MM.1S (cell line): ENCODE data around the gene SLC30A5.

ENCODE experiments used
- DNase-seq: peaks from one replicate; pipeline ENCODE4 v3.0.0-alpha.2; 2015
- H2AFZ ChIP-seq: fragments of 300-600 bp; sonication (generic); 2 replicates; pipeline ENCODE4 v1.6.0; 2016; ENCODE audit warnings: antibody characterized with exemption, low read length
- H3F3A ChIP-seq: fragments of 300-600 bp; sonication (generic); 2 replicates; pipeline ENCODE4 v1.6.1; 2016; ENCODE audit warnings: mild to moderate bottlenecking, antibody characterized with exemption, low read length, moderate library complexity, mixed read lengths; ENCODE audit not compliant: insufficient read depth
- H3K27ac ChIP-seq: fragments of 300-600 bp; sonication (generic); 2 replicates; pipeline ENCODE4 v1.5.1; 2016; ENCODE audit warnings: mild to moderate bottlenecking, low read length
- H3K27me3 ChIP-seq: fragments of 300-600 bp; sonication (generic); replicated peaks from 2 replicates; pipeline ENCODE4 v1.6.0; 2016; ENCODE audit warnings: low read length; ENCODE audit not compliant: insufficient read depth
- H3K36me3 ChIP-seq: fragments of 300-600 bp; sonication (generic); replicated peaks from 2 replicates; pipeline ENCODE4 v1.6.1; 2016; ENCODE audit warnings: mild to moderate bottlenecking, low read length, mixed read lengths; ENCODE audit not compliant: insufficient read depth
- H3K4me1 ChIP-seq: fragments of 300-600 bp; sonication (generic); 2 replicates; pipeline ENCODE4 v1.6.1; 2016; ENCODE audit warnings: low read length, mixed read lengths
- H3K4me2 ChIP-seq: fragments of 300-600 bp; sonication (generic); 2 replicates; pipeline ENCODE4 v1.6.0; 2016; ENCODE audit warnings: low read depth, low read length
- H3K4me3 ChIP-seq: fragments of 300-600 bp; sonication (generic); 2 replicates; pipeline ENCODE4 v1.5.1; 2016; ENCODE audit warnings: low read length, mixed read lengths
- H3K79me2 ChIP-seq: fragments of 300-600 bp; sonication (generic); 2 replicates; pipeline ENCODE4 v1.6.1; 2016; ENCODE audit warnings: mixed run types, low read length, mixed read lengths
- H3K9ac ChIP-seq: fragments of 300-600 bp; sonication (generic); 2 replicates; pipeline ENCODE4 v1.6.1; 2016; ENCODE audit warnings: low read length, mixed read lengths
- H3K9me2 ChIP-seq: fragments of 300-600 bp; sonication (generic); replicated peaks from 2 replicates; pipeline ENCODE4 v1.6.1; 2016; ENCODE audit warnings: mild to moderate bottlenecking, low read length, mixed read lengths; ENCODE audit not compliant: insufficient read depth
- H3K9me3 ChIP-seq: fragments of 300-600 bp; sonication (generic); replicated peaks from 2 replicates; pipeline ENCODE4 v1.6.1; 2016; ENCODE audit warnings: mild to moderate bottlenecking, low read length, mixed read lengths; ENCODE audit not compliant: insufficient read depth
- H4K20me1 ChIP-seq: fragments of 300-600 bp; sonication (generic); 2 replicates; pipeline ENCODE4 v1.6.1; 2016; ENCODE audit warnings: mild to moderate bottlenecking, low read length, moderate library complexity, mixed read lengths; ENCODE audit not compliant: insufficient read depth
- EZH2 ChIP-seq: fragments of 300-600 bp; sonication (generic); optimal IDR thresholded peaks from 2 replicates; pipeline ENCODE3; 2017; ENCODE audit warnings: low read depth, mild to moderate bottlenecking, antibody characterized with exemption, low read length, mixed read lengths
- EZH2phosphoT487 ChIP-seq: fragments of 300-600 bp; sonication (generic); IDR thresholded peaks from 2 replicates; pipeline ENCODE4 v1.6.1; 2018; ENCODE audit warnings: antibody characterized with exemption, low read length
- TF ChIP-seq, protein P1 (sequence below): fragments of 300-600 bp; sonication (generic); IDR thresholded peaks from 2 replicates; pipeline ENCODE4 v1.5.1; 2016; ENCODE audit warnings: antibody characterized with exemption, low read length, mixed read lengths

Gene SLC30A5

DNA sequence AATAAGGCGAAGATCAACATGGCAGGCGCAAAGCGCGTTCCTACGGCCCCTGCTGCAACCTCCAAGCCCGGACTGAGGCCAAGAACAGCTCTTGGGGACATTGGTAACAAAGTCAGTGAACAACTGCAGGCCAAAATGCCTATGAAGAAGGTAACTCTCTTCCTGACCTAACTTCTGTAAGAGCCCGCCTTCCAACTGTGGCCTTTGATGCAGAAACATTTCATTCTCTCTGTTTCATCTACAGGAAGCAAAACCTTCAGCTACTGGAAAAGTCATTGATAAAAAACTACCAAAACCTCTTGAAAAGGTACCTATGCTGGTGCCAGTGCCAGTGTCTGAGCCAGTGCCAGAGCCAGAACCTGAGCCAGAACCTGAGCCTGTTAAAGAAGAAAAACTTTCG lies 74.1 kb downstream of the SLC30A5 start:
- Histone ChIP-seq H3K79me2 (peaks cover 51% of the 10 kb centered on the region), H3K9me2 (no peaks in the 10 kb centered on the region), H2AFZ (peak overlapping the region; percentile 64), H3K9ac (peak overlapping the region; percentile 78; the same call in 1 of the 2 replicates), H3K27me3 (no peaks in the 10 kb centered on the region), H3K9me3 (no peaks in the 10 kb centered on the region), H4K20me1 (no peaks in the 10 kb centered on the region), H3K4me2 (peak overlapping the region; percentile 81), H3K27ac (peak overlapping the region; percentile 67; the same call in 1 of the 2 replicates), H3F3A (peaks cover 5% of the 10 kb centered on the region), H3K4me1 (peaks cover 11% of the 10 kb centered on the region), H3K36me3 (peaks cover 9% of the 10 kb centered on the region; the same call in 1 of the 2 replicates), H3K4me3 (peak overlapping the region; percentile 83)
- DNase-seq: no peak
- no peak for TF ChIP-seq EZH2

DNA sequence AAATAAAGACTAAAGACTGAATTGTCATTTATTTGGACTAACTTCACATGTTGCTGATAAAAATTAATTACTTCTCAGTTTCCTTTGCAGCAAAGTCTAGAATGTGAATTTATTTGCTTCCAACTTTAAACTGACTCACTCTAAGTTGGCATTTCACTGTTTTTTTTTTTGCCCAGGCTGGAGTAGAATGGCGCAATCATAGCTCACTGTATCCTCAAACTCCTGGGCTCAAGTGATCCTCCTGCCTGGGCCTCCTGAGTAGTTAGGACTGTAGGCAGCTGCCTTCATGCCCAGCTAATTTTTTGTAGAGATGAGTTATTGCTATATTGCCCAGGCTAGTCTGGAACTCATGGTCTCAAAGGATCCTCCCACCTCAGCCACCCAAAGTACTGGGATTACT lies 76.7 kb downstream of the SLC30A5 start:
- TF ChIP-seq, protein P1, sequence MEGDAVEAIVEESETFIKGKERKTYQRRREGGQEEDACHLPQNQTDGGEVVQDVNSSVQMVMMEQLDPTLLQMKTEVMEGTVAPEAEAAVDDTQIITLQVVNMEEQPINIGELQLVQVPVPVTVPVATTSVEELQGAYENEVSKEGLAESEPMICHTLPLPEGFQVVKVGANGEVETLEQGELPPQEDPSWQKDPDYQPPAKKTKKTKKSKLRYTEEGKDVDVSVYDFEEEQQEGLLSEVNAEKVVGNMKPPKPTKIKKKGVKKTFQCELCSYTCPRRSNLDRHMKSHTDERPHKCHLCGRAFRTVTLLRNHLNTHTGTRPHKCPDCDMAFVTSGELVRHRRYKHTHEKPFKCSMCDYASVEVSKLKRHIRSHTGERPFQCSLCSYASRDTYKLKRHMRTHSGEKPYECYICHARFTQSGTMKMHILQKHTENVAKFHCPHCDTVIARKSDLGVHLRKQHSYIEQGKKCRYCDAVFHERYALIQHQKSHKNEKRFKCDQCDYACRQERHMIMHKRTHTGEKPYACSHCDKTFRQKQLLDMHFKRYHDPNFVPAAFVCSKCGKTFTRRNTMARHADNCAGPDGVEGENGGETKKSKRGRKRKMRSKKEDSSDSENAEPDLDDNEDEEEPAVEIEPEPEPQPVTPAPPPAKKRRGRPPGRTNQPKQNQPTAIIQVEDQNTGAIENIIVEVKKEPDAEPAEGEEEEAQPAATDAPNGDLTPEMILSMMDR: no peak
- TF ChIP-seq EZH2phosphoT487 (no peak), EZH2 (no peak)
- peaks cover 11% of the 10 kb centered on the region for H3K4me1 ChIP-seq
- no peaks in the 10 kb centered on the region for H3K27me3 ChIP-seq
- H3K27ac ChIP-seq: no peak overlapping the region
- no peaks in the 10 kb centered on the region for H3K9me2 ChIP-seq
- H3K79me2 ChIP-seq: peaks cover 57% of the 10 kb centered on the region
- H3K9ac ChIP-seq: no peak overlapping the region
- no peaks in the 10 kb centered on the region for H4K20me1 ChIP-seq
- peaks cover 22% of the 10 kb centered on the region for H3K36me3 ChIP-seq
- H3K4me3 ChIP-seq: no peak overlapping the region
- peaks cover 5% of the 10 kb centered on the region for H3F3A ChIP-seq
- no peak overlapping the region for H2AFZ ChIP-seq
- H3K9me3 ChIP-seq: no peaks in the 10 kb centered on the region
- no peak for DNase-seq
- no peak overlapping the region for H3K4me2 ChIP-seq

DNA sequence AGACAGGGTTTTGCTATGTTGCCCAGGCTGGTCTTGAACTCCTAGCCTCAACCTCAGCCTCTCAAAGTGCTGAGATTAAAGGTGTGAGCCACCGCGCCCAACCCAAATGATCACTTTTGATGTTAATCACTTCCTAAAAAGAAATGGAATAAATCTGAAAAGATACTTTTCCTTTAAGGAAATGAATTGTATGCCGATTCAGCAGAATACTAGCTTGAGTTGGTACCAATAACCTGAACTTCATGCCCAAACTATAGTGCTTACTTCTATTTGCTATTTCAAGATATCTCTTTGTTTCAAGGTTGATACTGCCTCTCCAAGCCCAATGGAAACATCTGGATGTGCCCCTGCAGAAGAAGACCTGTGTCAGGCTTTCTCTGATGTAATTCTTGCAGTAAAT lies 77.2 kb downstream of the SLC30A5 start:
- peaks cover 57% of the 10 kb centered on the region for H3K79me2 ChIP-seq
- no peak overlapping the region for H3K4me2 ChIP-seq
- no peaks in the 10 kb centered on the region for H3K9me3 ChIP-seq
- H3K9me2 ChIP-seq: no peaks in the 10 kb centered on the region
- TF ChIP-seq, protein P1: no peak
- TF ChIP-seq EZH2phosphoT487 (no peak), EZH2 (no peak)
- H3K27me3 ChIP-seq: no peaks in the 10 kb centered on the region
- no peak overlapping the region for H3K27ac ChIP-seq
- DNase-seq: no peak
- H4K20me1 ChIP-seq: no peaks in the 10 kb centered on the region
- H2AFZ ChIP-seq: no peak overlapping the region
- no peak overlapping the region for H3K4me3 ChIP-seq
- H3F3A ChIP-seq: peaks cover 6% of the 10 kb centered on the region
- peaks cover 22% of the 10 kb centered on the region for H3K36me3 ChIP-seq
- H3K4me1 ChIP-seq: peaks cover 11% of the 10 kb centered on the region
- no peak overlapping the region for H3K9ac ChIP-seq
